ENCODE measurements around the gene MRFAP1.
"Not testable (repeated sequence)": the region's sequence is repeated elsewhere in the genome, so short reads cannot be mapped to it uniquely, and the experiment has no call there.

Gene MRFAP1

DNA sequence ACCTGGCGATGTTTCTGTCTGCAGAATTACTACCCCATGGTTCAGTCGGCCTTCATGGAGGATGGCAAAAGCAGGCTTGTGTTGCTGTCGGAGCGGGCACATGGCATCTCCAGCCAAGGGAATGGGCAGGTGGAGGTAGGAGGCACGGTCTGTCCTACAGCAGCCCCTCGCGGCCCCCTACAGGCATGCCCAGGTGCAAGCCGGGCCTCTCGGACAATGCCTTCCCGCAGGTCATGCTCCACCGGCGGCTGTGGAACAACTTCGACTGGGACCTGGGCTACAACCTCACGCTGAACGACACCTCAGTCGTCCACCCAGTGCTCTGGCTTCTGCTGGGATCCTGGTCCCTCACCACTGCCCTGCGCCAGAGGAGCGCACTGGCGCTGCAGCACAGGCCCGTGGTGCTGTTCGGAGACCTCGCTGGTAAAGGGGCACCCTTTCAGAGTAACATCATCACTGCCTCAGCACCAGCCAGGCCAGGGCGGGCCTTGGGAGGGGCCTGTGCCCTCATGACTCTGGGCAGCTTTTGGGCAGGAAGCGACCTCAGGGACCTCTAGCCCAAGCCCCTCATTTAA is 29.5 kb upstream of the MRFAP1 start:
- no peak for DNase-seq (ENCODE audit: low spot score)

DNA sequence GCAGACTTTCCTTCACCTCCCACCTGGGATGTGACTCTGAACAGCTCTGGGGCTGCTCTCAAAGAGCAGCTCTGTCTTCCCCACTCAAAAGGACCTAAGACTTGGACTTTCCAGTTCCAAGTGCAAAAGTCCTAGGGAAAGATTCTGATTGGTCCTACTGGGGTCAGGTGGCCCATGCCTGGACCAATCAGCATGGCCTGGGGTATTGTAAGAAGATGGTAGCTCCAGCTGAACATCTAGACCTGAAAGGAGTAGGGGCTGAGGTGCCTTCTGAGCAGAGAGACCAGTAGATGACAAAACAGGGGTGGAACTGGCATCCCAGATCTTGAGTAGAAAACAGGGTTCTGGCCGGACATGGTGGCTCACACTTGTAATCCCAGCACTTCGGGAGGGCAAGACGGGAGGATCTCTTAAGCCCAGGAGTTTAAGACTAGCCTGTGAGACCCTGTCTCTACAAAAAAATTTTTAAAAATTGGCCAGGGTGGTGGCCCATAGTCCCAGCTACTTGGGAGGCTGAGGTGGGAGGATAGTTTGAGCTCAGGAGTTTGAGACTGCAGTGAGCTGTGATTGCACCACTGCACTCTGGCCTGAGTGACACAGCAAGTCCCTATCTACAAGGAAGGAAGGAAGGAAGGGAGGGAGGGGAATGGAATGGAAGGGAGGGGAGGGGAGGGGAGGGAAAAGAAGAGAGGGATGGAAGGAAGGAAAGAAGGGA is 27.4 kb upstream of the MRFAP1 start:
- DNase-seq (ENCODE audit: low spot score), result no peak

- no peak for DNase-seq (ENCODE audit: low spot score)
Observed at GRCh38 chr4:6613676-6614651, 26.5 kb upstream of the MRFAP1 start.

DNA sequence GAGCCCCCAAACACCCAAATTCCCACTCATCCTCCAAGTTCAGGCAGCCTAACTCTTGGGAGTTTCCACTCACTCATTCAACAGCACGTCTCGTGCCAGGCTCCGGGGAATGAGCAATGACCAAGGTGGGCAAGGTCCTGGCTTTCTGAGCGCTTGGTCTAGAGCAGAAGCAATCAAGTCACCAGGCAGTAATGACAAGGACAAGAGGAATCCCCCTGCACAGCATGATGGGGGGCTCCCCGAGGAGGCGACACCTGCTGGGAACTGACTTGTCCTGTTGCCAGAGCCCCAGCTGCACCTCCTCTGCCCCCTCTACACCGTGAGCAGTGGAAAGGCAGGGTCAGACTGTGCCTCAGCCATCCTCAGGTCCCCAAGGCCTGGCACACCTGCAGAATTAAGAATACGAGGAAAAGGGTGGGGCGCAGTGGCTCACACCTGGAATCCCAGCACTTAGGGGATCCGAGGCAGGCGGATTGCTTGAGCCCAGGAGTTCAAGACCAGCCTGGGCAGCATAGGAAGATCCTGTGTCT is 25.7 kb upstream of the MRFAP1 start:
- DNase-seq (ENCODE audit: low spot score), result no peak

DNA sequence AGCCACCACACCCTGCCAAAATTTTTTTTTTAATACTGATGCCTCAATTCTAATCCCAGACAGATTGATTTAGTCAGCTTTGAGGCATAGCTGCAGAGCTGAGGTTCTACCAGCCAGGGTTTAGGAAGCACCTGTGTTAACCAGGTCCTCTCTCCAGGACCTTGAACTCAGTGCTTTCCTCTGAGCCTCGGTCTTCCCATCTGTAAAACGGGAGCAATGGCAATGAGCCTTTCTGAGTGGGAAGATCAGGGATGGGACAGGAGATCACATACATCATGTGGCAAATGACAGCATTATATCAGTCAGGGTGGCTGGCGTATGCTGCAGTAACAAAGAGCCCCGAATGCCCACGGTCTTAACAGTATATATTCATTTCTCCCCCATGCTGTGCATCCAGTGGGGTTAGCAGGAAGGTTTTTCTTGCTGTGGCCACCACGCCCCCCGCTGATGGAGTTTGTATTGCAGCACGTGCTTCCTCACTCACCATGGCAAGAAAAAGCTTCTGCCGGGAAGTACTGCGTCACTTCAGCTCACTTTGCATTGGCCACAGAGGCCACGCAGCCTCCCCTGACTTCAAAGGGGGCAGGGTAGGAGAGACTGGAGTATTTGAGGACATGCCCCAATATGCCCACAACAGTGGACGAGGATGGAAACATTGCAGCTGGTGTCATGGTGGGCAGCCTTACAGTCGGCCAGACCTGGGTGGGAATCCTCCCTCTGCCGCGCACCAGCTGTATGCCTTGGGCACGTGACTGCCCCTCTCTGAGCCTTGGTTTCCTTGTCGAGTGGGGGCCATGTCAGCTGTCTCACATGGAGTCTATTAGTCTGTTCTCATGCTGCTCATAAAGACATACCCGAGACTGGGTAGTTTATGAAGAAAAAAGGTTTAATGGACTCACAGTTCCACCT is 24.1 kb upstream of the MRFAP1 start:
- no peak for DNase-seq (ENCODE audit: low spot score)

DNA sequence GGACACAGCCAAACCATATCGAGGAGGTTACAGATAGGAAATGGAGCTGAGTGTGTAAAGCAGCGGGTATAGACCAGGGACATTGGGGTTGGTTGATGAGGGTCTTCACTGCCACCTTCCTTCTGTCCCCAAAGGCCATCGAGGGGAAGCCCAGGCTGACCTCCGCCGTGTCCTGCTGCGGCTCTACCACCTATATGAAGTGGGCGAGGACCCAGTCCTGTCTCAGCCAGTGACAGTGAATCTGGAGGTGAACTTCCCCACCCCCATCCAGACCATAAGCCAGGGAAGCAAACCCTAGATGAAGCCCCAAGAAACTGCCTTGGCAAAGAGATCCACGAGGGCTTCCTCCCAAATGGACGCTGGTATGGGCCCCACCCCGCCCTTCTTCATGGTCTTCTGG is 23.2 kb upstream of the MRFAP1 start:
- DNase-seq (ENCODE audit: low spot score), result no peak

DNA sequence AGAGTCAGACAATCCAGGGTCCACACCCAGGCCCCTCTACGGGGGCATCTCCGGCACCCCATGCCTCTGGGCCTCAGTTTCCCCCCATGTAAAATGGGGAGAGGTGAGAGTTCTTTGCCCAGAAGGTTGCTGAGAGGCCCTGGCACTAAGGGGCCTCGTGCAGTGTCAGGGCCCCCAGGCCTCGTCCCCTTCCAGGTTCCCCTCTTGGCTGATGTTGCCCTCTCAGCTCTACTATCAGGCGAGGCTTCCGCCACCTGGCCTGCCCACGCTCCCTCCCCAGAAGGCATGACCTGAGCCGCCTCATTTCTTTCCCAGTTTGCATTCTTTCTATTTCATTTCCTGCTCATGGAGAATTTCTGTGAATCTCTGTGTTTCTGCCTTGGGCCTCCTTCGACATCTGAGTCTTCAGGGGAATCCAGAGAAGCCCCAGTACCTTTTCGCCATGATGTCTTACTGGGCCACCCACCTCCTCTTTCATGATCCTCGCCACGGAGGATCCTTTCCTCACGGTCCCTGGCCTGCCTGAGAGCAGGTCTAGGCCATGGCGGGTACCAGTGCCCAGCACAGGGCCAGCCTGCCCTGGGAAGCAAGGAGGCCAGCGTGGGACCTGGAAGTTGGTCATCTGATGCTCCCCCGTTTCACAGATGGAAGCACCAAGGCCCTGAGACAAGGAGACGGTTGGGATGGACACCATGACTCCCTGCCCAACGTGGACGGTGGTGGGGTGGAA is 21.9 kb upstream of the MRFAP1 start:
- DNase-seq (ENCODE audit: low spot score), result no peak

GRCh38 chr4:6619116-6619465 is 21.4 kb upstream of the MRFAP1 start:
- DNase-seq (ENCODE audit: low spot score), result no peak

DNA sequence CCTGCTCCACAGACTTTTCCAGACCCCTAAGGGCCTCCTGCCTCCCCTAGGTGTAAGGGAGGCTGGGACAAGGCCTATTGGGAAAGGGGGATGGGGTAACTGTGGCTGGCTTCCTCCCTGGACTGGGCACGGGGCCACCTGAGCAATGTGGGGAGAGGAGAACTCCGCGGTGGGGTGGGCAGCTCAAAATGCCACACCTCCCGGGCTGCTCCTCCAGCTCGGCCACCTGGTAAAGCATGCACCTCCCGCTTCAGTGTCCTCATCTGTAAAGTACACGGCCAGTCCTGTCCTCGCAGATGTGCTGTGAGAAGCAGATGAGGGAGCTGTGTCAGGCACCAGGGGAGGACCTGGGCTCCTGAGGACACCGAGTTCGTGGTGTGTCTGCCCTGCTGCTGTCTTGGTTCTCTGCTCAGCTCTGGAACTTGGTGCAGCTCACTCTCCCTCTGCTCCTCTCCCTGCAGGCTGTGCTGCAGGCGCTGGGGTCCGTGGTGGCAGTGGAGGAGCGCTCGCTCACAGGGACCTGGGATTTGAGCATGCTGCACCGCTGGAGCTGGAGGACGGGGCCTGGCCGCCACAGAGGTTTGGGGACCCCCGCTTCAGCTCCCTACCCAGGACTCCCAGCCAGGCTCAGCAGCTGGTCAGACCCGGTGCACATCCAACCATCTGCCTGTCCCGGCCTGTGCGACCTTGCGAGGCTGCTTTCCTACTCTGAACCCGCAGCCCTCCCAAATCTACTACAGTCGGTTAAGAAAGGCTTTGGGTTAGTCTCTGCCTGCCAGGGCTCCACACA is 20.8 kb upstream of the MRFAP1 start:
- DNase-seq (ENCODE audit: low spot score), result no peak

GRCh38 chr4:6620296-6620695 is 20.2 kb upstream of the MRFAP1 start:
- DNase-seq (ENCODE audit: low spot score), result no peak

- no peak for DNase-seq (ENCODE audit: low spot score)
Observed at GRCh38 chr4:6620891-6621555, 19.5 kb upstream of the MRFAP1 start.

DNA sequence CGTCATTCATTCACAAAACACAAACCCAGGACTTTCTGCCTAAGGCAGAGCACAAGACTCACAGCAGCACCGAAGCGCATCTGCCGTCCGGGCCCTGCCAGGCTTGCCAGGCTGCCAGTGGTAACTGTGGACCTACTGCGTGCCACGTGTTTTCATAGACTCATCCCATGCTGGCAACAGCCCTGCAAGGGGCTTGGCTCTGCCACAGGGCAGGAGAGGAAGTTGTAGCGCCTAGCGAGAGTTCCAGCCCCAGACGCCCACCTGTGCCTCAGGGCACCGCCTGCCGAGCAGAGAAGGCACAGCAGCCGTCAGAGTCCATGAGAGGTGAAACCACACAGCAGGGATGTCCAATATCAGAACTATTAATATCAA is 18.9 kb upstream of the MRFAP1 start:
- DNase-seq (ENCODE audit: low spot score), result no peak

DNA sequence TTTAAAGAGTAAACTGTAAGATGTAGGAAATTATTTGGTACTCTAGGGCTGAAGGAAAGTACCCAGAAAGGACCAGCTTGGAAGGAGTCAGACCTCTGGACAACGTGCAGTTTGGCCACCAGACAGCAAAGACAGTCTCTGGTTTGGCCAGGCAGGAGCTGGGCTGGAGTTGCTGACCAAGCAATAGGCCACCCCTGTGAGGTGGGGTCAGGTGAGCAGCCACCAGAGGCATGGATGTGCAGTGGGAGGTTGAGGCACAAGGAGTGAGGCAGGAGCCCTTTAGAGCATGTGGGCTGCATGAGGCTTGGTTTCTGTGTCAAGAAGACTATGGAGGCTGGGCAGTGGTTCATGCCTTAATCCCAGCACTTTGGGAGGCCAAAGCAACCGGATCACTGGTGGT is 17.7 kb upstream of the MRFAP1 start:
- DNase-seq (ENCODE audit: low spot score), result no peak

GRCh38 chr4:6625256-6625655 is 15.2 kb upstream of the MRFAP1 start:
- DNase-seq (ENCODE audit: low spot score), result no peak

- no peak for DNase-seq (ENCODE audit: low spot score)
Observed at GRCh38 chr4:6626066-6626465, 14.4 kb upstream of the MRFAP1 start.

DNA sequence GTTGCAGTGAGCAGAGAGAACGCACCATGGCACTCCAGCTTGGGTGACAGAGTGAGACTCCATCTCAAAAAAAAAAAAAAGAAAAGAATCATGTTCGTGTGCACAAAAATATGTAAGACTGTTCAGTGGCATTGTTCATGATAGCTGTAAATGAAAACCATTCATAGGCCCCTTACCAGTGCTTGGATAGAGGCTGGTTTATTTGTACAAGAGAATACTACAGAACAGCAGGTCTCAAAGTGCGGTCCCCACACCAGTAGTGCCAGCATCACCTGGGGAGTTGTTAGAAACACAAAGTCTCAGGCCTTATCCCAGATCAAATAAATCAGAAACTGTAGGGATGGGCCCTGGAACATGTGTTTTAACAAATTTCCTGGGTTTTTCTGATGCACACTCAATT is 12.7 kb upstream of the MRFAP1 start:
- no peak for DNase-seq (ENCODE audit: low spot score)

DNA sequence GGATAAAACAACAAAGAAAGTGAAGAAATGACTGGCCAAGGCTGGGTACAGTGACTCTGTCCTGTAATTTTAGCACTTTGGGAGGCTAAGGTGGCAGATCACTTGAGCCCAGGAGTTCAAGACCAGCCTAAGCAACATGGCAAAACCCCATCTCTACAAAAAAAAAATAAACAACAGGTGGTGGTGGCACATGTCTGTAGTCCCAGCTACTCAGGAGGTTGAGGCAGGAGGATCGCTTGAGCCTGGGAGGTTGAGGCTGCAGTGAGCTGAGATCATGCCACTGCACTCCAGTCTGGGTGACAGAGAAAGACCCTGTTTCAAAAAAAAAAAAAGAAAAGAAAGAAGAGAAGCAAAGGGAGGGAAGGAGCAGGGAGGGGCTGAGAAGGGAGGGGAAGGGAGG is 12.0 kb upstream of the MRFAP1 start:
- DNase-seq (ENCODE audit: low spot score), result not testable (repeated sequence)

GRCh38 chr4:6632125-6632524 is 8.4 kb upstream of the MRFAP1 start:
- DNase-seq (ENCODE audit: low spot score), result no peak

DNA sequence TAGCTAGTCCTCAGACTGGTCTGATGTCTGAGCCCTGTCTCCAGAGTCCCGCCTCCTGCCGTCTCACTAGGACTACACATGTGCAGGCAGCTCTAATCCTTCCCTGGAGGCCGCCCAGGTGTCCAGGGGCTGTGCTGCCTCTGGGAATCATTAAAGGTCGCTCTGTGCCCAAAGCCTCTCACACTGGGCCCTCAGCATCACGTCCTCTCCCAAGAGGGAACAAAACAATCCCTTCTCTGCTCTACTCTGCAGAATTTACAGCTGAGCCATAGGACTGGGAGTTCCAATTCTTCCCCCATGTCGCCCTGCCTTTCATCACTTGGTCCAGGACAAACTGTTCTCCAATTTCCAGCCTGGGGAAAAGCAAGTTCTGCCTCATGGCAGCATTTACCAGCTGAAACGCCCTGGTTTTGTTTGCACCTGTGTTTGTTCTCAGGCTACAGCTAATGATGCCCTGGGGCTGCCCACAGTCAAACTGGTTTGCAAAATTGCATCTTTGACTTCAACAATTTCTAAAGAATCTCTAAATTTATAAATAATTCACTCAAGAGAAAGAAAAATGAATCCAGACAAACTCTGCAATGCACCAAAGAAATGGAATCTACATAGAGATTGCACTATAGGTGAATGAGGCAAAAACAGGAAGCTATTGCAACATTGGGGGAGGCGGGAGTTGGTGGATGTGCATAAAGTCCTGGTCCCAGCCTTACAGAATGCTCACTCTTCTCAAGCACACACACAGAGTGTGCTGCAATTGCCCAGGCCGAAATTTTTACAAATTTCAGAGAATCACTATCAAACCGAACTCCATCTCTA is 7.2 kb upstream of the MRFAP1 start:
- DNase-seq (ENCODE audit: low spot score), result no peak

Measured in germinal center (tissue), 1 donor.